ENCODE data around the gene SLC1A1. TPM values are rescaled to one million over a fixed set of nuclear protein-coding genes. Genes with fewer than 3 reads are reported as not detected.
"Not testable (repeated sequence)": the region's sequence is repeated elsewhere in the genome, so short reads cannot be mapped to it uniquely, and the experiment has no call there.

The SLC1A1 gene
- total RNA-seq, 6 donors from 2014 or later, result 16.8 to 62.5 (median 40.6) TPM

GRCh38 chr9:4600368-4600767 lies 110.1 kb downstream of the SLC1A1 start:
- H3K27me3 ChIP-seq, result no peaks in the 10 kb centered on the region
- ATAC-seq (ENCODE audit: low FRiP score in 2 of 2) (no peak), DNase-seq (no peak)
- no peak for TF ChIP-seq CTCF (IDR thresholded peaks at IDR 0.05)
- no peak for TF ChIP-seq POLR2A (IDR thresholded peaks at IDR 0.05)
- no peak for TF ChIP-seq EP300 (IDR thresholded peaks at IDR 0.05)
- TF ChIP-seq POLR2AphosphoS5 (IDR thresholded peaks at IDR 0.05), result no peak
- peaks cover 4 to 16% (median 8%) of the 10 kb centered on the region in 4 donors for H3K4me1 ChIP-seq
- H3K9me3 ChIP-seq, result no peaks in the 10 kb centered on the region
- WGBS, 2 donors, result 37 to 54% methylated on average over 1 of the region's 1 CpG
- peaks cover 0 to 15% (median 0%) of the 10 kb centered on the region in 4 donors for H3K36me3 ChIP-seq
- no peak overlapping the region for H3K4me3 ChIP-seq
- no peak overlapping the region for H3K27ac ChIP-seq

- no peak for DNase-seq
- peaks cover 0 to 6% (median 0%) of the 10 kb centered on the region in 4 donors for H3K4me1 ChIP-seq
- WGBS, 2 donors, result 75 to 89% methylated on average over 5 of the region's 5 CpGs
- no peak for ATAC-seq (ENCODE audit: low FRiP score in 2 of 2)
- TF ChIP-seq POLR2A (IDR thresholded peaks at IDR 0.05) (no peak), POLR2AphosphoS5 (IDR thresholded peaks at IDR 0.05) (no peak), EP300 (IDR thresholded peaks at IDR 0.05) (no peak), CTCF (IDR thresholded peaks at IDR 0.05) (no peak)
- peaks cover 0 to 15% (median 0%) of the 10 kb centered on the region in 4 donors for H3K36me3 ChIP-seq
- H3K9me3 ChIP-seq, result no peaks in the 10 kb centered on the region
- no peak overlapping the region for H3K27ac ChIP-seq
- no peaks in the 10 kb centered on the region for H3K27me3 ChIP-seq
- no peak overlapping the region for H3K4me3 ChIP-seq
These were observed 113.6 kb downstream of the SLC1A1 start for GRCh38 chr9:4603830-4604229.

- H3K36me3 ChIP-seq, result peaks cover 0 to 15% (median 0%) of the 10 kb centered on the region in 4 donors
- no peaks in the 10 kb centered on the region for H3K27me3 ChIP-seq
- H3K27ac ChIP-seq, result no peak overlapping the region
- no peaks in the 10 kb centered on the region for H3K9me3 ChIP-seq
- DNase-seq (peak in 1 of 2 donors; percentile 66), ATAC-seq (ENCODE audit: low FRiP score in 2 of 2) (peak; percentile 43 to 79)
- peaks cover 0 to 6% (median 0%) of the 10 kb centered on the region in 4 donors for H3K4me1 ChIP-seq
- no peak overlapping the region for H3K4me3 ChIP-seq
- TF ChIP-seq POLR2A (IDR thresholded peaks at IDR 0.05) (no peak), CTCF (IDR thresholded peaks at IDR 0.05) (peak; percentile 49 to 81 (median 68))
These were observed 114.4 kb downstream of the SLC1A1 start for GRCh38 chr9:4604678-4605095.

GRCh38 chr9:4606033-4606432 lies 115.8 kb downstream of the SLC1A1 start:
- not testable (repeated sequence) for ATAC-seq (ENCODE audit: low FRiP score in 2 of 2); DNase-seq; H3K27me3 ChIP-seq; H3K4me1 ChIP-seq; H3K4me3 ChIP-seq; H3K27ac ChIP-seq; H3K9me3 ChIP-seq
- H3K36me3 ChIP-seq, result peaks cover 0 to 15% (median 0%) of the 10 kb centered on the region in 4 donors
- WGBS, 2 donors, result 87 to 90% methylated on average over 3 to 15 of the region's 15 CpGs

GRCh38 chr9:4614627-4615026 lies 124.4 kb downstream of the SLC1A1 start:
- 100% methylated on average over 1 of the region's 1 CpG for WGBS, 2 donors
- Histone ChIP-seq H3K4me1 (no peaks in the 10 kb centered on the region), H3K9me3 (no peaks in the 10 kb centered on the region), H3K27ac (no peak overlapping the region), H3K27me3 (no peaks in the 10 kb centered on the region), H3K36me3 (peaks cover 0 to 12% (median 4%) of the 10 kb centered on the region in 4 donors), H3K4me3 (no peak overlapping the region)
- DNase-seq (no peak), ATAC-seq (ENCODE audit: low FRiP score in 2 of 2) (no peak)
- TF ChIP-seq CTCF (IDR thresholded peaks at IDR 0.05) (no peak), EP300 (IDR thresholded peaks at IDR 0.05) (no peak), POLR2A (IDR thresholded peaks at IDR 0.05) (no peak), POLR2AphosphoS5 (IDR thresholded peaks at IDR 0.05) (no peak)

Data from upper lobe of left lung (tissue), 6 donors.